ENCODE results near the gene CCDC183.

- TF ChIP-seq POLR2A (IDR thresholded peaks at IDR 0.05), result no peak
- TF ChIP-seq CTCF (IDR thresholded peaks at IDR 0.05), result no peak
These were observed 22.6 kb upstream of the CCDC183 start for GRCh38 chr9:136773386-136774044.
